GM23338 (cell line): ENCODE results near the gene MKRN2OS.

Experiments used
- CREB1 ChIP-seq: fragments of 250-450 bp; sonication (Bioruptor Pico); IDR thresholded peaks from 2 replicates; pipeline ENCODE4 v1.5.0; 2020; ENCODE audit warnings: low read depth, mild to moderate bottlenecking, moderate library complexity
- EZH2 ChIP-seq: fragments of 200-600 bp; sonication (generic); IDR thresholded peaks from one replicate; pipeline ENCODE4 v1.8.0; 2017; ENCODE audit warnings: antibody characterized with exemption, mild to moderate bottlenecking, low read depth; ENCODE audit not compliant: unreplicated experiment
- EZH2phosphoT487 ChIP-seq: fragments of 200-600 bp; sonication (generic); IDR thresholded peaks from one replicate; pipeline ENCODE4 v1.8.1; 2018; ENCODE audit warnings: antibody characterized with exemption; ENCODE audit not compliant: unreplicated experiment
- JUNB ChIP-seq: IDR thresholded peaks from one replicate; pipeline ENCODE4 v1.6.1; 2016; ENCODE audit warnings: antibody characterized with exemption; ENCODE audit not compliant: unreplicated experiment
- POLR2AphosphoS5 ChIP-seq: IDR thresholded peaks from 2 replicates; pipeline ENCODE4 v1.6.1; 2016; ENCODE audit warnings: antibody characterized with exemption, low read depth
- ZNF114 ChIP-seq: fragments of 250-450 bp; sonication (Bioruptor Pico); IDR thresholded peaks from 2 replicates; pipeline ENCODE4 v1.5.0; 2020; ENCODE audit warnings: mild to moderate bottlenecking, moderate library complexity
- TF ChIP-seq, protein P1 (sequence below), 2 experiments: fragments of 200-600 bp in 1 of 2; sonication (generic) in 1 of 2; conservative IDR thresholded peaks; 2 replicates each; pipeline versions ENCODE4 v1.5.1 to v1.6.1; 2016 to 2017; ENCODE audit warnings: antibody characterized with exemption in 2 of 2, low read depth in 2 of 2, mild to moderate bottlenecking in 2 of 2, moderate library complexity in 1 of 2
- TF ChIP-seq, protein P2 (sequence below): IDR thresholded peaks from one replicate; pipeline ENCODE4 v1.6.1; 2018; ENCODE audit warnings: antibody characterized with exemption; ENCODE audit not compliant: unreplicated experiment

DNA sequence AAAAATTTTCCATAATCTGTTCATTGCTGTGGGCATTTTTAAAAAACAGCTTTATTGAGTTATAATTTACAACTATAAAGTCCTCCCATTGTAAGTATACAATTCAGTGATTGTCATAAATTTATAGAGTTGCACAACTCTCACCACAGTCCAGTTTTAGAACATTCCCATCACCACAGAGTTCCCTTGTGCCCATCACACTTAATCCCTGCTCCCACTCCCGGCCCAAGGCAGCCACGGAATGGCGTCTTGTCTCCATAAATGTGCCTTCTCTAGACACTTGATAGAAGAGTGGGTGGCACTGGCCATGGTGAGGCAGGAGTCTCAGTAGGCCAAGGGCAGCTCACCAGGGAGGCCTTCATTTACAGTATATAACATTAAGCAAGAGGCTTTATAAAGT lies 54.8 kb downstream of the MKRN2OS start:
- TF ChIP-seq, protein P1, sequence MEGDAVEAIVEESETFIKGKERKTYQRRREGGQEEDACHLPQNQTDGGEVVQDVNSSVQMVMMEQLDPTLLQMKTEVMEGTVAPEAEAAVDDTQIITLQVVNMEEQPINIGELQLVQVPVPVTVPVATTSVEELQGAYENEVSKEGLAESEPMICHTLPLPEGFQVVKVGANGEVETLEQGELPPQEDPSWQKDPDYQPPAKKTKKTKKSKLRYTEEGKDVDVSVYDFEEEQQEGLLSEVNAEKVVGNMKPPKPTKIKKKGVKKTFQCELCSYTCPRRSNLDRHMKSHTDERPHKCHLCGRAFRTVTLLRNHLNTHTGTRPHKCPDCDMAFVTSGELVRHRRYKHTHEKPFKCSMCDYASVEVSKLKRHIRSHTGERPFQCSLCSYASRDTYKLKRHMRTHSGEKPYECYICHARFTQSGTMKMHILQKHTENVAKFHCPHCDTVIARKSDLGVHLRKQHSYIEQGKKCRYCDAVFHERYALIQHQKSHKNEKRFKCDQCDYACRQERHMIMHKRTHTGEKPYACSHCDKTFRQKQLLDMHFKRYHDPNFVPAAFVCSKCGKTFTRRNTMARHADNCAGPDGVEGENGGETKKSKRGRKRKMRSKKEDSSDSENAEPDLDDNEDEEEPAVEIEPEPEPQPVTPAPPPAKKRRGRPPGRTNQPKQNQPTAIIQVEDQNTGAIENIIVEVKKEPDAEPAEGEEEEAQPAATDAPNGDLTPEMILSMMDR (conservative IDR thresholded peaks at IDR 0.05; ENCODE audit: low read depth in 2 of 2), result no peak
- TF ChIP-seq EZH2phosphoT487 (no peak), CREB1 (CRISPR knock-in tag) (no peak), EZH2 (no peak), JUNB (no peak), POLR2AphosphoS5 (no peak), ZNF114 (CRISPR knock-in tag) (no peak)
- TF ChIP-seq, protein P2, sequence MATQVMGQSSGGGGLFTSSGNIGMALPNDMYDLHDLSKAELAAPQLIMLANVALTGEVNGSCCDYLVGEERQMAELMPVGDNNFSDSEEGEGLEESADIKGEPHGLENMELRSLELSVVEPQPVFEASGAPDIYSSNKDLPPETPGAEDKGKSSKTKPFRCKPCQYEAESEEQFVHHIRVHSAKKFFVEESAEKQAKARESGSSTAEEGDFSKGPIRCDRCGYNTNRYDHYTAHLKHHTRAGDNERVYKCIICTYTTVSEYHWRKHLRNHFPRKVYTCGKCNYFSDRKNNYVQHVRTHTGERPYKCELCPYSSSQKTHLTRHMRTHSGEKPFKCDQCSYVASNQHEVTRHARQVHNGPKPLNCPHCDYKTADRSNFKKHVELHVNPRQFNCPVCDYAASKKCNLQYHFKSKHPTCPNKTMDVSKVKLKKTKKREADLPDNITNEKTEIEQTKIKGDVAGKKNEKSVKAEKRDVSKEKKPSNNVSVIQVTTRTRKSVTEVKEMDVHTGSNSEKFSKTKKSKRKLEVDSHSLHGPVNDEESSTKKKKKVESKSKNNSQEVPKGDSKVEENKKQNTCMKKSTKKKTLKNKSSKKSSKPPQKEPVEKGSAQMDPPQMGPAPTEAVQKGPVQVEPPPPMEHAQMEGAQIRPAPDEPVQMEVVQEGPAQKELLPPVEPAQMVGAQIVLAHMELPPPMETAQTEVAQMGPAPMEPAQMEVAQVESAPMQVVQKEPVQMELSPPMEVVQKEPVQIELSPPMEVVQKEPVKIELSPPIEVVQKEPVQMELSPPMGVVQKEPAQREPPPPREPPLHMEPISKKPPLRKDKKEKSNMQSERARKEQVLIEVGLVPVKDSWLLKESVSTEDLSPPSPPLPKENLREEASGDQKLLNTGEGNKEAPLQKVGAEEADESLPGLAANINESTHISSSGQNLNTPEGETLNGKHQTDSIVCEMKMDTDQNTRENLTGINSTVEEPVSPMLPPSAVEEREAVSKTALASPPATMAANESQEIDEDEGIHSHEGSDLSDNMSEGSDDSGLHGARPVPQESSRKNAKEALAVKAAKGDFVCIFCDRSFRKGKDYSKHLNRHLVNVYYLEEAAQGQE, result no peak
